ENCODE measurements around the gene TTC28.

TTC28 gene

GRCh38 chr22:28488825-28489224 is 190.8 kb downstream of the TTC28 start:
- Histone ChIP-seq H3K9me3 (ENCODE audit: control insufficient read depth, low read length) (no peaks in the 10 kb centered on the region), H3K14ac (ENCODE audit: low read length in 2 of 2) (no peak overlapping the region), H3K4ac (ENCODE audit: low read depth in 1 of 2, low read length in 2 of 2) (no peak overlapping the region), H3K23ac (ENCODE audit: low read length in 2 of 2) (no peak overlapping the region), H3K4me3 (ENCODE audit: insufficient read depth in 1 of 2, low read depth in 1 of 2, low read length in 2 of 2) (no peak overlapping the region), H2AK5ac (ENCODE audit: low read length, severe bottlenecking) (no peak overlapping the region), H3K9ac (ENCODE audit: low read length) (no peak overlapping the region), H2BK120ac (ENCODE audit: low read depth, low read length) (no peak overlapping the region), H3K4me2 (ENCODE audit: low read length, poor library complexity, severe bottlenecking) (no peak overlapping the region), H3K18ac (ENCODE audit: low read depth in 1 of 2, low read length in 2 of 2) (no peak overlapping the region), H2BK5ac (ENCODE audit: low read depth, low read length, poor library complexity, severe bottlenecking) (no peak overlapping the region), H3K36me3 (ENCODE audit: control insufficient read depth in 1 of 2, insufficient read depth in 2 of 2, low read depth in 1 of 2, low read length in 2 of 2) (no peaks in the 10 kb centered on the region), H4K8ac (ENCODE audit: low read length) (no peak overlapping the region), H3K79me1 (replicated peaks; ENCODE audit: low read length, poor library complexity, severe bottlenecking) (peaks cover 2% of the 10 kb centered on the region), H3K27me3 (ENCODE audit: control insufficient read depth in 1 of 2, insufficient read depth in 1 of 2, low read length in 2 of 2) (no peaks in the 10 kb centered on the region), H2AFZ (ENCODE audit: low read depth, low read length) (no peak overlapping the region), H2BK15ac (ENCODE audit: low read depth, poor library complexity, severe bottlenecking) (no peak overlapping the region), H4K91ac (ENCODE audit: low read length) (no peak overlapping the region), H3K4me1 (ENCODE audit: control insufficient read depth, insufficient read depth, low read depth, low read length) (no peaks in the 10 kb centered on the region), H2BK12ac (ENCODE audit: low read length in 2 of 2) (no peak overlapping the region), H3K27ac (ENCODE audit: low read length, poor library complexity, severe bottlenecking) (no peak overlapping the region)
- no peak for DNase-seq
- 93% methylated on average over 2 of the region's 2 CpGs for WGBS

- Histone ChIP-seq H2AFZ (ENCODE audit: low read depth, low read length) (no peak overlapping the region), H3K4ac (ENCODE audit: low read depth in 1 of 2, low read length in 2 of 2) (no peak overlapping the region), H4K91ac (ENCODE audit: low read length) (no peak overlapping the region), H3K79me1 (replicated peaks; ENCODE audit: low read length, poor library complexity, severe bottlenecking) (peaks cover 6% of the 10 kb centered on the region), H3K9me3 (ENCODE audit: control insufficient read depth, low read length) (peaks cover 3% of the 10 kb centered on the region), H2AK5ac (ENCODE audit: low read length, severe bottlenecking) (no peak overlapping the region), H3K27ac (ENCODE audit: low read length, poor library complexity, severe bottlenecking) (no peak overlapping the region), H4K8ac (ENCODE audit: low read length) (no peak overlapping the region), H2BK12ac (ENCODE audit: low read length in 2 of 2) (no peak overlapping the region), H3K9ac (ENCODE audit: low read length) (no peak overlapping the region), H3K14ac (ENCODE audit: low read length in 2 of 2) (no peak overlapping the region), H3K4me2 (ENCODE audit: low read length, poor library complexity, severe bottlenecking) (no peak overlapping the region), H3K27me3 (ENCODE audit: control insufficient read depth in 1 of 2, insufficient read depth in 1 of 2, low read length in 2 of 2) (no peaks in the 10 kb centered on the region), H2BK15ac (ENCODE audit: low read depth, poor library complexity, severe bottlenecking) (no peak overlapping the region), H3K18ac (ENCODE audit: low read depth in 1 of 2, low read length in 2 of 2) (no peak overlapping the region), H2BK5ac (ENCODE audit: low read depth, low read length, poor library complexity, severe bottlenecking) (no peak overlapping the region), H3K4me1 (ENCODE audit: control insufficient read depth, insufficient read depth, low read depth, low read length) (no peaks in the 10 kb centered on the region), H3K36me3 (ENCODE audit: control insufficient read depth in 1 of 2, insufficient read depth in 2 of 2, low read depth in 1 of 2, low read length in 2 of 2) (no peaks in the 10 kb centered on the region), H3K4me3 (ENCODE audit: insufficient read depth in 1 of 2, low read depth in 1 of 2, low read length in 2 of 2) (no peak overlapping the region), H2BK120ac (ENCODE audit: low read depth, low read length) (no peak overlapping the region), H3K23ac (ENCODE audit: low read length in 2 of 2) (no peak overlapping the region)
- DNase-seq, result no peak
- 100% methylated on average over 1 of the region's 1 CpG for WGBS
These were observed 195.0 kb downstream of the TTC28 start for GRCh38 chr22:28484662-28485061.

GRCh38 chr22:28481725-28482124 is 197.9 kb downstream of the TTC28 start:
- H3K27me3 ChIP-seq (ENCODE audit: control insufficient read depth in 1 of 2, insufficient read depth in 1 of 2, low read length in 2 of 2), result no peaks in the 10 kb centered on the region
- no peaks in the 10 kb centered on the region for H3K36me3 ChIP-seq (ENCODE audit: control insufficient read depth in 1 of 2, insufficient read depth in 2 of 2, low read depth in 1 of 2, low read length in 2 of 2)
- H3K18ac ChIP-seq (ENCODE audit: low read depth in 1 of 2, low read length in 2 of 2), result no peak overlapping the region
- 83% methylated on average over 1 of the region's 2 CpGs for WGBS
- no peak overlapping the region for H4K91ac ChIP-seq (ENCODE audit: low read length)
- H3K4me2 ChIP-seq (ENCODE audit: low read length, poor library complexity, severe bottlenecking), result no peak overlapping the region
- no peak overlapping the region for H2BK5ac ChIP-seq (ENCODE audit: low read depth, low read length, poor library complexity, severe bottlenecking)
- H2BK15ac ChIP-seq (ENCODE audit: low read depth, poor library complexity, severe bottlenecking), result no peak overlapping the region
- H3K4ac ChIP-seq (ENCODE audit: low read depth in 1 of 2, low read length in 2 of 2), result no peak overlapping the region
- no peak overlapping the region for H3K27ac ChIP-seq (ENCODE audit: low read length, poor library complexity, severe bottlenecking)
- no peak overlapping the region for H2BK120ac ChIP-seq (ENCODE audit: low read depth, low read length)
- peaks cover 3% of the 10 kb centered on the region for H3K9me3 ChIP-seq (ENCODE audit: control insufficient read depth, low read length)
- no peak overlapping the region for H3K4me3 ChIP-seq (ENCODE audit: insufficient read depth in 1 of 2, low read depth in 1 of 2, low read length in 2 of 2)
- H3K9ac ChIP-seq (ENCODE audit: low read length), result no peak overlapping the region
- no peak overlapping the region for H2AFZ ChIP-seq (ENCODE audit: low read depth, low read length)
- H3K4me1 ChIP-seq (ENCODE audit: control insufficient read depth, insufficient read depth, low read depth, low read length), result no peaks in the 10 kb centered on the region
- DNase-seq, result no peak
- no peak overlapping the region for H2AK5ac ChIP-seq (ENCODE audit: low read length, severe bottlenecking)
- H2BK12ac ChIP-seq (ENCODE audit: low read length in 2 of 2), result no peak overlapping the region
- H3K79me1 ChIP-seq (replicated peaks; ENCODE audit: low read length, poor library complexity, severe bottlenecking), result peaks cover 6% of the 10 kb centered on the region
- H4K8ac ChIP-seq (ENCODE audit: low read length), result no peak overlapping the region
- no peak overlapping the region for H3K14ac ChIP-seq (ENCODE audit: low read length in 2 of 2)
- H3K23ac ChIP-seq (ENCODE audit: low read length in 2 of 2), result no peak overlapping the region

- Histone ChIP-seq H3K4me1 (ENCODE audit: control insufficient read depth, insufficient read depth, low read depth, low read length) (no peaks in the 10 kb centered on the region), H3K9me3 (ENCODE audit: control insufficient read depth, low read length) (peaks cover 3% of the 10 kb centered on the region), H2AFZ (ENCODE audit: low read depth, low read length) (no peak overlapping the region), H3K36me3 (ENCODE audit: control insufficient read depth in 1 of 2, insufficient read depth in 2 of 2, low read depth in 1 of 2, low read length in 2 of 2) (no peaks in the 10 kb centered on the region), H3K23ac (ENCODE audit: low read length in 2 of 2) (no peak overlapping the region), H3K9ac (ENCODE audit: low read length) (no peak overlapping the region), H2BK15ac (ENCODE audit: low read depth, poor library complexity, severe bottlenecking) (no peak overlapping the region), H3K79me1 (replicated peaks; ENCODE audit: low read length, poor library complexity, severe bottlenecking) (peaks cover 8% of the 10 kb centered on the region), H3K27me3 (ENCODE audit: control insufficient read depth in 1 of 2, insufficient read depth in 1 of 2, low read length in 2 of 2) (no peaks in the 10 kb centered on the region), H2BK120ac (ENCODE audit: low read depth, low read length) (no peak overlapping the region), H4K91ac (ENCODE audit: low read length) (no peak overlapping the region), H3K14ac (ENCODE audit: low read length in 2 of 2) (no peak overlapping the region), H3K4ac (ENCODE audit: low read depth in 1 of 2, low read length in 2 of 2) (no peak overlapping the region), H4K8ac (ENCODE audit: low read length) (no peak overlapping the region), H3K27ac (ENCODE audit: low read length, poor library complexity, severe bottlenecking) (no peak overlapping the region), H2AK5ac (ENCODE audit: low read length, severe bottlenecking) (no peak overlapping the region), H3K4me2 (ENCODE audit: low read length, poor library complexity, severe bottlenecking) (no peak overlapping the region), H2BK12ac (ENCODE audit: low read length in 2 of 2) (no peak overlapping the region), H2BK5ac (ENCODE audit: low read depth, low read length, poor library complexity, severe bottlenecking) (no peak overlapping the region), H3K4me3 (ENCODE audit: insufficient read depth in 1 of 2, low read depth in 1 of 2, low read length in 2 of 2) (no peak overlapping the region), H3K18ac (ENCODE audit: low read depth in 1 of 2, low read length in 2 of 2) (no peak overlapping the region)
- no peak for DNase-seq
- 92% methylated on average over 2 of the region's 3 CpGs for WGBS
These were observed 199.5 kb downstream of the TTC28 start for GRCh38 chr22:28480000-28480715.
